Activated CD4-positive, alpha-beta T cell treated with anti-CD3 and anti-CD28 coated beads for 4 hours (primary cell): Measurements from ENCODE around the gene GKN1.
A peak's percentile ranks its signal among the peaks of the same experiment; 100 is the strongest.
"Not testable (repeated sequence)": the region's sequence is repeated elsewhere in the genome, so short reads cannot be mapped to it uniquely, and the experiment has no call there.

Experiments used
- DNase-seq, 2 donors: peaks; one replicate each; pipeline ENCODE4 v3.0.0-alpha.2; 2020

The GKN1 gene

GRCh38 chr2:68974251-68974650 is at the start of gene GKN1:
Gene GKN1, plus strand, starts transcription at chr2:68974636. Its CDS starts 42 bp downstream, at chr2:68974678.
- DNase-seq: no peak

- DNase-seq: peak; percentile 47 to 72
Observed at GRCh38 chr2:68925295-68925896, 49.0 kb upstream of the GKN1 start.

- DNase-seq: no peak
Observed at GRCh38 chr2:68926796-68927195, 47.6 kb upstream of the GKN1 start.

GRCh38 chr2:68931149-68931711 is 43.2 kb upstream of the GKN1 start:
- DNase-seq: no peak

GRCh38 chr2:68931799-68932198 is 42.6 kb upstream of the GKN1 start:
- no peak for DNase-seq

- no peak for DNase-seq
Observed at GRCh38 chr2:68932402-68932801, 42.0 kb upstream of the GKN1 start.

- DNase-seq: no peak
Observed at GRCh38 chr2:68934021-68934420, 40.4 kb upstream of the GKN1 start.

GRCh38 chr2:68935471-68935870 is 39.0 kb upstream of the GKN1 start:
- DNase-seq: no peak

GRCh38 chr2:68936427-68936826 is 38.0 kb upstream of the GKN1 start:
- no peak for DNase-seq

- DNase-seq: no peak
Observed at GRCh38 chr2:68936889-68937288, 37.5 kb upstream of the GKN1 start.

GRCh38 chr2:68937346-68938055 is 36.9 kb upstream of the GKN1 start:
- no peak for DNase-seq

- DNase-seq: no peak
Observed at GRCh38 chr2:68938938-68939337, 35.5 kb upstream of the GKN1 start.

- DNase-seq: no peak
Observed at GRCh38 chr2:68939962-68940361, 34.5 kb upstream of the GKN1 start.

- no peak for DNase-seq
Observed at GRCh38 chr2:68940369-68940768, 34.1 kb upstream of the GKN1 start.

GRCh38 chr2:68942827-68943226 is 31.6 kb upstream of the GKN1 start:
- DNase-seq: no peak

GRCh38 chr2:68943581-68944568 is 30.6 kb upstream of the GKN1 start:
- peak; percentile 31 to 61 for DNase-seq

GRCh38 chr2:68946117-68946516 is 28.3 kb upstream of the GKN1 start:
- no peak for DNase-seq

- no peak for DNase-seq
Observed at GRCh38 chr2:68948710-68949109, 25.7 kb upstream of the GKN1 start.

GRCh38 chr2:68951899-68952298 is 22.5 kb upstream of the GKN1 start:
- no peak for DNase-seq

- no peak for DNase-seq
Observed at GRCh38 chr2:68952887-68953521, 21.4 kb upstream of the GKN1 start, which contains the start of gene GKN2. Gene GKN2, minus strand, starts transcription at chr2:68952893. Its CDS starts 32 bp downstream, at chr2:68952861.

GRCh38 chr2:68955432-68955831 is 19.0 kb upstream of the GKN1 start:
- not testable (repeated sequence) for DNase-seq

- DNase-seq: no peak
Observed at GRCh38 chr2:68959001-68959400, 15.4 kb upstream of the GKN1 start.

- DNase-seq: no peak
Observed at GRCh38 chr2:68961380-68961779, 13.1 kb upstream of the GKN1 start.
